ENCODE data around the gene IL17B. TPM values are rescaled to one million over a fixed set of nuclear protein-coding genes. Genes with fewer than 3 reads are reported as not detected.
A peak's percentile ranks its signal among the peaks of the same experiment; 100 is the strongest.

Gene IL17B
- total and polyA plus RNA-seq, 2 of the 13 experiments (the other 11 are each of a cell fraction or from before 2014, with no cell fraction given), result 0.29 to 2.6 TPM

DNA sequence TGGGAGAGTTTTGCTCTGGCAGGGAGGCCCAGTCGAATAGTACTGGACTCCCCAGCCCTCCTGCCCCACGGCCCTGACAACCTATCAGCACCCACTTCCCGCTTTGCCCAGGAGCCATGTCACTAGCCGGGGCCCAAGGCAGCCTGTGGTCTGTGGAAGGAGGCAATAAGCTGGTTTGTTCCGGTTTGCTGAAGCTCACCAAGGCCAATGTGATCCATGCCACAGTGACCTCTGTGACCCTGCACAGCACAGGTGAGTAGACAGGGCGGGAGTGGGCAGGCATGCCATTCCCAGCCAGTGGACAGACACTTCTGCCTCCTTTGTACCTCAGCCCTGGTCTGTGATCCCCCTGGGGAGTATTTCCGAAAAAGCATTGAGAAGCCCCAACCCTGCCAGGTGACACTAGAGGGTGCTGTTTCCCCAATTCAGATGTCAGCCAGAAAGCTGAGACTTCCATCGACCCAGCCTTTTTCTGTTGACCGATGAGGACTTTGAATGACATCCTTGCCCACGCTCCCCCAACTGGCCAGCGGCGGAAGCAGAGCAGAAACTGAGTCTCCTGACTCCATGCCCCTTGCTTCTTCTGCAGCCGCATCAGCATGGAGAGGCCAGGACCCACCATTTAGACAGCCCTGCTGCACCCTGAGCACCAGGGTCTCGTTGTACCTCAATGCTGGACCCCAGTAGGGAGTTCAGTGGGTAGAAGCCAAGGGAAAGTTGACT is 11.7 kb downstream of the IL17B start (continued):
- TF ChIP-seq GLMP (CRISPR knock-in tag; IDR thresholded peaks at IDR 0.05; ENCODE audit: borderline replicate concordance), result no peak
- TF ChIP-seq ZBTB46 (CRISPR knock-in tag; IDR thresholded peaks at IDR 0.05; ENCODE audit: borderline replicate concordance), result no peak
- TF ChIP-seq ZMYM2 (CRISPR knock-in tag; IDR thresholded peaks at IDR 0.05), result no peak
- no peak for TF ChIP-seq ZNF713 (CRISPR knock-in tag; IDR thresholded peaks at IDR 0.05)
- TF ChIP-seq, protein P1, sequence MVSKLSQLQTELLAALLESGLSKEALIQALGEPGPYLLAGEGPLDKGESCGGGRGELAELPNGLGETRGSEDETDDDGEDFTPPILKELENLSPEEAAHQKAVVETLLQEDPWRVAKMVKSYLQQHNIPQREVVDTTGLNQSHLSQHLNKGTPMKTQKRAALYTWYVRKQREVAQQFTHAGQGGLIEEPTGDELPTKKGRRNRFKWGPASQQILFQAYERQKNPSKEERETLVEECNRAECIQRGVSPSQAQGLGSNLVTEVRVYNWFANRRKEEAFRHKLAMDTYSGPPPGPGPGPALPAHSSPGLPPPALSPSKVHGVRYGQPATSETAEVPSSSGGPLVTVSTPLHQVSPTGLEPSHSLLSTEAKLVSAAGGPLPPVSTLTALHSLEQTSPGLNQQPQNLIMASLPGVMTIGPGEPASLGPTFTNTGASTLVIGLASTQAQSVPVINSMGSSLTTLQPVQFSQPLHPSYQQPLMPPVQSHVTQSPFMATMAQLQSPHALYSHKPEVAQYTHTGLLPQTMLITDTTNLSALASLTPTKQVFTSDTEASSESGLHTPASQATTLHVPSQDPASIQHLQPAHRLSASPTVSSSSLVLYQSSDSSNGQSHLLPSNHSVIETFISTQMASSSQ (IDR thresholded peaks at IDR 0.05; ENCODE audit: low read depth), result no peak
- TF ChIP-seq, protein P1 (CRISPR knock-in tag; IDR thresholded peaks at IDR 0.05; ENCODE audit: borderline replicate concordance), result no peak
- no peak for TF ChIP-seq TSC22D2 (CRISPR knock-in tag; IDR thresholded peaks at IDR 0.05; ENCODE audit: borderline replicate concordance)
- TF ChIP-seq ZNF138 (CRISPR knock-in tag; IDR thresholded peaks at IDR 0.05; ENCODE audit: low read depth), result no peak
- TF ChIP-seq RAD51 (IDR thresholded peaks at IDR 0.05; ENCODE audit: borderline replicate concordance), result no peak
- no peak for TF ChIP-seq IKZF1 (IDR thresholded peaks at IDR 0.05)
- no peak for TF ChIP-seq ZFP41 (CRISPR knock-in tag; IDR thresholded peaks at IDR 0.05; ENCODE audit: borderline replicate concordance)
- TF ChIP-seq NFYC (CRISPR knock-in tag; IDR thresholded peaks at IDR 0.05), result 0 out of 2 replicates have a peak, but pooled peaks have one; percentile 24
- no peak for TF ChIP-seq ZNF160 (CRISPR knock-in tag; IDR thresholded peaks at IDR 0.05)
- no peak for TF ChIP-seq TIGD3 (CRISPR knock-in tag; IDR thresholded peaks at IDR 0.05; ENCODE audit: borderline replicate concordance)
- peak; percentile 65 to 75 for TF ChIP-seq NR2F1 (CRISPR knock-in tag; IDR thresholded peaks at IDR 0.05)
- TF ChIP-seq, protein P2, sequence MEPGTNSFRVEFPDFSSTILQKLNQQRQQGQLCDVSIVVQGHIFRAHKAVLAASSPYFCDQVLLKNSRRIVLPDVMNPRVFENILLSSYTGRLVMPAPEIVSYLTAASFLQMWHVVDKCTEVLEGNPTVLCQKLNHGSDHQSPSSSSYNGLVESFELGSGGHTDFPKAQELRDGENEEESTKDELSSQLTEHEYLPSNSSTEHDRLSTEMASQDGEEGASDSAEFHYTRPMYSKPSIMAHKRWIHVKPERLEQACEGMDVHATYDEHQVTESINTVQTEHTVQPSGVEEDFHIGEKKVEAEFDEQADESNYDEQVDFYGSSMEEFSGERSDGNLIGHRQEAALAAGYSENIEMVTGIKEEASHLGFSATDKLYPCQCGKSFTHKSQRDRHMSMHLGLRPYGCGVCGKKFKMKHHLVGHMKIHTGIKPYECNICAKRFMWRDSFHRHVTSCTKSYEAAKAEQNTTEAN (CRISPR knock-in tag; conservative IDR thresholded peaks at IDR 0.05), result no peak
- TF ChIP-seq TBX3 (IDR thresholded peaks at IDR 0.05; ENCODE audit: borderline replicate concordance), result no peak
- no peak for TF ChIP-seq ZNF569 (CRISPR knock-in tag; IDR thresholded peaks at IDR 0.05; ENCODE audit: borderline replicate concordance)
- TF ChIP-seq ZNF446 (CRISPR knock-in tag; IDR thresholded peaks at IDR 0.05), result no peak
